NCI-H1694 (cell line): ENCODE data around the gene PRR15.
"Not testable (repeated sequence)": the region's sequence is repeated elsewhere in the genome, so short reads cannot be mapped to it uniquely, and the experiment has no call there.

Source experiments
- DNase-seq: peaks from one replicate; lab custom pipeline; 2025; lab: John Stamatoyannopoulos, UW

The PRR15 gene

GRCh38 chr7:29563590-29564495 lies at the start of gene PRR15:
PRR15 (plus strand) TSS chr7:29563835; CDS start chr7:29566330, 2,495 bp downstream.
- no peak for DNase-seq

GRCh38 chr7:29516491-29516890 lies 47.1 kb upstream of the PRR15 start:
- DNase-seq = no peak

- no peak for DNase-seq
Observed at GRCh38 chr7:29518616-29519015, 45.0 kb upstream of the PRR15 start.

- DNase-seq = no peak
Observed at GRCh38 chr7:29523728-29524127, 39.9 kb upstream of the PRR15 start.

GRCh38 chr7:29527505-29528108 lies 36.0 kb upstream of the PRR15 start:
- no peak for DNase-seq

GRCh38 chr7:29528526-29528925 lies 35.1 kb upstream of the PRR15 start:
- DNase-seq = not testable (repeated sequence)

- no peak for DNase-seq
Observed at GRCh38 chr7:29538389-29538788, 25.2 kb upstream of the PRR15 start.

- DNase-seq = no peak
Observed at GRCh38 chr7:29539471-29539870, 24.2 kb upstream of the PRR15 start.

GRCh38 chr7:29547421-29547820 lies 16.2 kb upstream of the PRR15 start:
- no peak for DNase-seq

GRCh38 chr7:29548823-29549222 lies 14.8 kb upstream of the PRR15 start:
- no peak for DNase-seq

- no peak for DNase-seq
Observed at GRCh38 chr7:29552392-29552791, 11.2 kb upstream of the PRR15 start.

GRCh38 chr7:29555061-29555460 lies 8.6 kb upstream of the PRR15 start:
- no peak for DNase-seq

- no peak for DNase-seq
Observed at GRCh38 chr7:29556405-29557195, 7.0 kb upstream of the PRR15 start.

GRCh38 chr7:29557954-29558353 lies 5.7 kb upstream of the PRR15 start:
- no peak for DNase-seq

GRCh38 chr7:29561271-29561670 lies 2.4 kb upstream of the PRR15 start:
- no peak for DNase-seq

GRCh38 chr7:29562307-29562706 lies 1.3 kb upstream of the PRR15 start:
- DNase-seq = no peak

GRCh38 chr7:29564496-29565223 lies 1.0 kb downstream of the PRR15 start:
- DNase-seq = no peak

GRCh38 chr7:29565224-29565630 lies 1.6 kb downstream of the PRR15 start:
- no peak for DNase-seq

GRCh38 chr7:29565634-29565981 lies 2.0 kb downstream of the PRR15 start:
- no peak for DNase-seq

GRCh38 chr7:29565982-29566746 lies 2.5 kb downstream of the PRR15 start:
- DNase-seq = no peak

- DNase-seq = no peak
Observed at GRCh38 chr7:29567174-29567573, 3.5 kb downstream of the PRR15 start.
